HG03521 (cell line): ENCODE results near the gene SOCS7.
A peak's percentile ranks its signal among the peaks of the same experiment; 100 is the strongest.

Source experiments
- ATAC-seq: cut with Tn5 transposase; IDR thresholded peaks from one replicate; pipeline ENCODE4 v1.9.1; 2021; ENCODE audit warnings: mild to moderate bottlenecking, moderate library complexity; ENCODE audit not compliant: unreplicated experiment

SOCS7 gene

DNA sequence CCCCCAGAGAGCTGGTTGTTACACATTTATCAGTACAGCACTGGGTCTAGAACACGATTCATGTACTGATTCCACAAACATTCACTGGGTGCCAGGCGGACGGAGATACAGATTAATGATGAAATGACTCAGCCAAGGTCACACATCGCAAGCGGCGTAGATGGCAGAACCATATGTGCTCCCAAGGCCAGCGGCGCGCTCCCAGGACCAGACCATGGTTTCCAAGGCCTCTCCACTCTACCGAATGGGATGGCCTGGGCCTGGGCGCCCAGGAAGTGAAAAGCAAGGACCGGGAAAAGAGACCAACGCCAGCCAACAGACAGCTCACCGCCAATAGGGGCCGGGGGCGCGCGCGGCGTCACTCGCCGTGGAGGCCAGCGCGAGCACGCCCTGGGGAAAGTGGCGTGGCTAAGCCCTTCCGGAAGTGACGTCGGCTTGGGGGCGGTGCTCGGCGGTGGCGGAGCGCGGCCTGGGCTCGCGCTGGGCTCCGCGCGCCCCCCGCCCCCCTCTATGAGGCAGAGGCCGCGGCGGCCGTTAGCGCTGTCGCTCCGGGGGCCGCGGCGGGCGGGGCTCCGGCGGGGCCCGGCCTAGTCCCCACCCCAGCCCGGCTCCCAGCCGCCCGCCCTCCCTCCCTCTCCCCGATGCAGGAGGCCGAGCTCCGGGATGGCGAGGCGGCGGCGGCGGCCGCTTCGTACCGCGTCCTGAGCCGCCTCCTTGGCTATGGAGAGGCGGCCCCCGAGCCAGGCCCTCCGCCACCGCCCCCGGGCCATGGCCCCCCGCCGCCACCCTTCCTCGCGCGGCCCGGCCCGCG lies at the start of gene SOCS7:
TSS of gene SOCS7 (plus strand) at position 433 of the 811 bp plus-strand sequence. CDS start at position 642, 209 bp downstream.
- peak; percentile 88 for ATAC-seq

- no peak for ATAC-seq
Observed at GRCh38 chr17:38315497-38315896, 36.1 kb upstream of the SOCS7 start.

DNA sequence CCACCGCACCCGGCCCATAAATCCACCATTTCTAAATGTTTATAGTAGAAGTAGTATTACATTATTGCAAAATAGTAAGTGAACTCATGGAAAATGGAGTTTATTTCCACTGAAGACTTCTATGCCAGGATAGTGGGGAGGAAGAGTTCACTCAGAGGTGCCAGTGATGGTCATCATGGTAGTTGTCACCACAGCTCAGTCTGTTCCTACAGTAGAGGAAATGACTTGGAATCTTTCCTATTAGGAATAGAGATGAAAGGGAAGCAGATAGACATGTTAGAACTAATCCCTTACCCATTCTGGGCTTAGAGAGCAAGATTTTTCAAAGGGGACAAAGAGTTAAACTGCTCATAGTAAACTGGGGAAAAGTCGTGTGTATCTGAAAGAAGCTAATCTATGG lies 34.6 kb upstream of the SOCS7 start:
- no peak for ATAC-seq

- no peak for ATAC-seq
Observed at GRCh38 chr17:38320482-38320881, 31.2 kb upstream of the SOCS7 start.

GRCh38 chr17:38322156-38322779 lies 29.4 kb upstream of the SOCS7 start:
- no peak for ATAC-seq

DNA sequence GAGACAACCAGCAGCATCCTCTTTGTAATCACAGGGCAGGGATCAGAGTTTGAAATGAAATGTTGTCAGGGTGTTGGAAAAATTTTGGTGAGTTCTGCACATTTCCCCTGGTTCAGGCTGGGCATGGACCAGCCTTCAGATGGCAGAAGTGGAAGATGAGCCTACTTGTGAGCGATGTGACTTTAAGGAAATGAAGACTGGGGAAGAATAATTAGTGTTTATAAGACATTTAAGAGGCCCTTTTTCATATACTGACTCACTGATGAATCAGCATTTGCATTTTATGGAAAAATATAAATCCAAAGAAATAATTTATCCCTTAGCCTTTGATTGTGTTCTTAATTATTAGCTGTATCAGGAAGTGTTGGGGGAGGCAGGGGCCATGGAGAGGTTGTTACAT lies 28.7 kb upstream of the SOCS7 start:
- ATAC-seq, result no peak

- no peak for ATAC-seq
Observed at GRCh38 chr17:38324141-38324697, 27.4 kb upstream of the SOCS7 start.

DNA sequence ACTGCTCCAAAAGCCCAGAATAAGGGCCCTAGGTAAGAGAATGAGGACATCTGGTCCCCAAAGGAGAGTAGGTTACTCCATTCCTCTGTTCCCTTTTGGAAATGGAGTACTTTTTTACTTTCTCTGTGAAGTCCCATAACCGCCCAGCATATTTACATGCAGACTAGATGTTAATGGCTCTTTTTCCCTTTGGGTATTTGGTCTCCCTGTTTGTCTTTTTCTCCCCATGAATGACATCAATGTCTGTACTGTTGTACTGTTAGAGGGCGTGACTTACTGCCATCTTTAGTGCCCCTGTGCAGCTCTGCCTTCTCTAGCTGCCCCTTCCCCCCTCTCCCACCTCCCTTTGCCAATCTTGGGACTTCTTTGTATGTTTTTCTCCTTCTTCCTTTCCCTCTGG lies 26.9 kb upstream of the SOCS7 start:
- ATAC-seq, result no peak

GRCh38 chr17:38325221-38325851 lies 26.3 kb upstream of the SOCS7 start:
- no peak for ATAC-seq

GRCh38 chr17:38326996-38327792 lies 24.4 kb upstream of the SOCS7 start:
- no peak for ATAC-seq

- ATAC-seq, result no peak
Observed at GRCh38 chr17:38327936-38328335, 23.7 kb upstream of the SOCS7 start.

- no peak for ATAC-seq
Observed at GRCh38 chr17:38328620-38329019, 23.0 kb upstream of the SOCS7 start.

DNA sequence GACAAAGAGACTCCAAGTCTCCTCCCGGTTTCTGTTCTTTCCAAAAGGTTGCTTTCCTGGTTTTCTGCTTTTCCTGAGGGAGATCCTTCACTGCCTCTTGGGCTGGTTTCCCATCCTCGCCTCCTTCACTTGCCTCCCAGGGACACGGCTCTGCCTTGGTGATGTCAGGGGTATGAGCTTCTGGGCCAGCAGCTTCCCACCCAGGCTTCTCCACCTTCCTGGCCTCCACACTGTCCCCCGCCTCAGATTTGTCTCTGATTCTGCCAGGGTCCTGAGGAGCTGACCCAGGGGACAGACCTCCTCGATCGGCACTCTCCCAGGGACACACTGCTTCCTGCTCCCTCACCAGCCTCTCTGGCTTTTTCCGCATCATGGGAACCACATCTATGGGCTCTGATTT lies 22.4 kb upstream of the SOCS7 start:
- ATAC-seq, result no peak

- no peak for ATAC-seq
Observed at GRCh38 chr17:38329808-38330730, 21.6 kb upstream of the SOCS7 start.

GRCh38 chr17:38330941-38331411 lies 20.7 kb upstream of the SOCS7 start:
- no peak for ATAC-seq

- ATAC-seq, result no peak
Observed at GRCh38 chr17:38332735-38333134, 18.9 kb upstream of the SOCS7 start.

DNA sequence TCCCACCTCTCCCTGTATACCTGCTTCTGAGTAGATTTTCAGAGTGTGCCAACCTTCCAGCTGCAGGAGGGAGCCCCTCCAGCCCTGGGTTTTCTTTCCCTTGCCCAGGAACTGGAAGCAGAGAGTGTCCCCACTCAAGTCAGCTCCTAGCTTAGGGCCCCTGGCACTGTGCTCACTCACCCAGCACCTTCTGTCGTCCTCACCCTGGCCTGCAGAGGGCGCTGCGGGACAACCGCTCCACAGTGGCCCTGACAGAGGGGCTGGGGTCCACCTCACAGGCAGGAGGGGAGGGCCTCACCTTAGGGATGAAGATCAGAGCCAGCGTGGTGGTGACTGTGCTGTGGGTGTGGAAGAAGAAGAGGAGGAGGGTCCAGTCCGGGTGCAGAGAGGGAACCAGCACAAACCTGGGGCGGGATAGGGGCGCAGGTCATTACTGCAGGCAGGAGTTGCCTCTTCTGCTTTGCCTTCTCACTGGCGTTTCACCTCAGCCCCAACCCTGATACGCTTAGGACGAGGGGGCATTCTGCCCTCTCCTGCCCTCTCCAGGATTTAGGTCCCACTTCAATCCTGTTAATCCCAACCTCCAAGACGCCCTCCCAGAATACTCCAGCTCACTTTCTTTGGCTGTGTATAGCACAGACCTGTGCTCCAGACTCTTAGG lies 17.9 kb upstream of the SOCS7 start:
- no peak for ATAC-seq

DNA sequence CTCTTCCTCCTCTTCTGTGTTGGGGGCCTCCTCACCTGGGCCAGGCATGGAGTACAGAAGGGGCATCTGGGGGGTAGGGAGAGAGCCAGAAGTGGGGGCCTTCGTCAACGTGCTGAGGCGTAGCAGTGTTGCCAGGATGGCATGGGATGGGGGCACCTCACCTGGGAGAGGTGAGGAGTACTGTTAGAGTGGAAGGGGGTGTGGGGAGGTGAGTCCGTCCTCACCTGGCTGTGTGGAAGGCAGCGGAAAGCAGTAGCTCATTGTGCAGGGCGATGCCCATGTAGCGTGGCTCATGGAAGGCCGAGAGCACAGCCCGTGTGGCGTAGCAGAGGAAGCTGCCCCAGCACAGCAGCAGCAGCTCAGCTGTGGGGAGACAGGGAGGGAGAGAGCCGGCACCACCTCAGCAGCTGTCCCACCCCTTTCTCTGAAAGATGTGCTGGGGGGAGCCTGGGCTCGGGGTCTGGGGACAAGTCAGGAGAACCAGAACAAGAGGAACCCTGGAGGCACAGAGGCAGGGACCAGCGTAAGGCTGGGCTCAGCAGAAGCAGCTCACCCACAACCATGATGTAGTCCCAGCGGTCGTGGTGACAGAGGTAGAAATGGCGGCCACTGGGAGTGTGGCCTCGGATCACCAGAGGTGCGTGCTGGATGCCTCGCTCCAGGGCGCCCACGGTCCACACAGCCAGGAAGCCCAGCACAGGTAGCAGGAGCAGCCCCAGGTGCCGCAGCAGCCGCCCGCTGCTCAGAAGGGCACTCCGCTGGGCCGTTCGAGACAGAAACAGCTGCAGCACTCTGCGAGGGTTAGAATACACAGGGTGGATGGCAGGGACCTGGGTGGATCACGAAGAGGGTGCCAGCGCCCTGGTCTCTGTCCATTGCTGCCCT lies 16.9 kb upstream of the SOCS7 start:
- ATAC-seq, result no peak
